ENCODE results near the gene NECAB2.

Gene NECAB2

GRCh38 chr16:84047626-84048025, 79.6 kb downstream of the NECAB2 start:
- DNase-seq: no peak

- no peak for DNase-seq
Observed at GRCh38 chr16:84048270-84048669, 80.2 kb downstream of the NECAB2 start.

- DNase-seq: no peak
Observed at GRCh38 chr16:84048871-84049270, 80.8 kb downstream of the NECAB2 start.

GRCh38 chr16:84049403-84050060, 81.5 kb downstream of the NECAB2 start:
- DNase-seq: no peak

GRCh38 chr16:84050316-84050715, 82.3 kb downstream of the NECAB2 start:
- no peak for DNase-seq

GRCh38 chr16:84052071-84052622, 84.1 kb downstream of the NECAB2 start:
- no peak for DNase-seq

Measured in CD4-positive, alpha-beta T cell treated with Interleukin-6 for 4 hours (primary cell).